Activated effector memory CD4-positive, alpha-beta T cell treated with Interleukin-2 at 50 U/mL for 16 hours (primary cell): ENCODE results near the gene CDH4.

ENCODE experiments used
- DNase-seq: peaks from one replicate; pipeline ENCODE4 v3.0.0-alpha.2; 2020

CDH4 gene

GRCh38 chr20:61285152-61285645 lies 33.1 kb downstream of the CDH4 start:
- DNase-seq = no peak

DNA sequence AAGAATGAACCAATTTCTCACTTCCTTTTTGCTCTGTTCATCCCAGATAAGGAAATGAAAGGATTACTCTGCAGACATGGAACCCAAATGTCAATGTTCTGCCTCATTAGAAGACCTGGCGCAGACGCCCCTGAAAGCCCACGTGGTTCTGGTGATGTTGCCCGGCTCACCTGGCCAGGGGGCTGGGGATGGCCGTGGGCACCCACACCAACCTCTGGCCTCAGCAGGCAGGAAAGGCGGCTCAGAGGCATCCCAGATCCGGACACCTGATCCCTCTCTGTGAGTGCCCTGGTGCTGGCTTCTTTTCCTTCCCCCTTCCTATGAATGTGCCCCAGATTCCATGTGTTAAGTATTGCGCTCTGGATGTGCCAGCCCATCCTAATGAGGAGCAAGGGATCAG lies 33.6 kb downstream of the CDH4 start:
- no peak for DNase-seq

- no peak for DNase-seq
These were observed 35.7 kb downstream of the CDH4 start for GRCh38 chr20:61287583-61288275.

- DNase-seq = no peak
These were observed 36.3 kb downstream of the CDH4 start for GRCh38 chr20:61288331-61288784.

DNA sequence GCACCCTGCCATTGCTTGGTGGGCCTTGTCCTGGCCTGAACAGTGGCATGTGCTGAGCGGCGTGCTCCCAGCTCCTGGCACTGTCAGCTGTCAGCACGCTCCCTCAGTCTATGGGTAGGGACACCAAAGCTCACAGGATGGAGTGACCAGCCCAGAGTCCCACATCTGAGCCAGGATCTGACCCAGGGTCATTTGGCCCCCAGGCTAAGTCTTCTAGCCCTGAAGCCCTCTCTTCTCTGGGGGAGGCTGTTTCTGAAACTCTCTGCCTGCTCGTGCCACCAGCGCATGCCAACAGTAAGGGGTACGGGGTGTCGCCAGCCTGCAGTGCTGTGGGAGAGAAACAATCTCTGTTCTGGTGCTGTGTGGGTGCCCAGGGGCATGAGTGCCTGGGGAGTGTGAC lies 37.1 kb downstream of the CDH4 start:
- DNase-seq = no peak

DNA sequence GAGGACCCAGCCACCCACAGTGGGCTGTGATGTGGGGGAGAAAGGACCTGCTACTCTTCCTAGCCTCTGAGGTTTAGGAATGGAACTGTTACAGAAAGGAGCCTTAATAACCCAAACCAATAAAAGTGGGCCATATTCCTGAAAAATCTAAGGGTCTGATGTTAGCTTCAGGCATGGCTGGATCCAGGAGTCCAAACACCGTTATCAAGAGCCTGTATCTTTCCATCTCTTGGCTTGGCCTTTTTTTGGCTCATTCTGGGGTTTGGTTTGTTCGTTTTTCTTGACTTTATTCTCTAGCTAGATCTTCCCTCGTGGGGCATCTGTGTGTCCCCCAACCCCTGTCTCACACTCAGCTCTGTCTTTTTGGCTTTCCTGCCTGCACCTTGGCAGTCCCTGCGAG lies 38.7 kb downstream of the CDH4 start:
- DNase-seq = no peak

DNA sequence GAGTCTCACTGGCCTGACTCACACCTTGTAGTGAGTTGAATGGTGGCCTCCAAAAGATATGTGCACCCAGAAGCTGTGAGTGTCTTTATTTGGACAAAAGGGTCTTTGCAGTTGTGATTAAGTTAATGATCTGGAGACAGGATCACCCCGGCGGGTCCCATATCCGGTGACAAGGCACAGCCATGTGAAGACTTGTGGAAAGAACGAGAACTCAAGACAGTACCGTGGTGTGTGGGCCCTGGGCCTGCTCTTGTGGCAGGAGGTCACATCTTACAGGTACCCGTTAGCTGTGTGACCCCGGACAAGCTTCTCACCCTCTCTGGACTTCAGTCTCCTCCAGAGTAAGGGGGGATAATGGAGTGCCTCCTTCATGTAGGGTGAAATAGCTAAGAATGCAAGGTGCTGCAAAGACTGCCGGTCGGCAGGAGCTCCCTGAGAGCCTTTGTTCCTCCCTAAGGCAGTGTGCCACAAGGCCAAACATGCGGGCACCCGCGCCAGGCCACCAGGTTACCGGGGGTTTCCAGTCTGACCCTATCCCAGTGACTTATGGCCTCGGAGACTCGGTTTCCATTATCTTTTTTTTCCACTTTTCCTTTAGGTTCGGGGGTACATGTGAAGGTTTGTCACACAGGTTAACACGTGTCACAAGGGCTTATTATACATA lies 39.2 kb downstream of the CDH4 start:
- no peak for DNase-seq

GRCh38 chr20:61292391-61292790 lies 40.3 kb downstream of the CDH4 start:
- DNase-seq = no peak

GRCh38 chr20:61292821-61293612 lies 41.0 kb downstream of the CDH4 start:
- no peak for DNase-seq

GRCh38 chr20:61293951-61294350 lies 41.9 kb downstream of the CDH4 start:
- no peak for DNase-seq

DNA sequence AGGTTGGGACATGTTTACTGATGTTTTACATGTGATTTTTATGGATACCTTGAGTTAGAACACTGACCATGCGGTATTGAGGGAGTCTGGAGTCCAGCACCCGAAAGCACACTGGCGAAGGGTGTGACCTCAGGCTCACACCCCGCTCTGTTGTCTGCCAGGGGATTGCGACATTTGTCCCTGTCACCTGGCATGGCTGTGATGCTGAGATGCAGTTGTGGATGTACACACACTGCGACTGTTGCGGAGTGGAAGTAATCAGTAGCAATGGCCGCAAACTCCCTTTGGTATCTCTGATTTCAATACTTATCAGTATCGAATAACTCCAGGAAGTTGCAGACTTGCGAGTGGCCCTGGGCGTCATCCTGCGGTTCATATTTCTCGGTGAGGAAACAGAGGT lies 43.2 kb downstream of the CDH4 start:
- DNase-seq = no peak

DNA sequence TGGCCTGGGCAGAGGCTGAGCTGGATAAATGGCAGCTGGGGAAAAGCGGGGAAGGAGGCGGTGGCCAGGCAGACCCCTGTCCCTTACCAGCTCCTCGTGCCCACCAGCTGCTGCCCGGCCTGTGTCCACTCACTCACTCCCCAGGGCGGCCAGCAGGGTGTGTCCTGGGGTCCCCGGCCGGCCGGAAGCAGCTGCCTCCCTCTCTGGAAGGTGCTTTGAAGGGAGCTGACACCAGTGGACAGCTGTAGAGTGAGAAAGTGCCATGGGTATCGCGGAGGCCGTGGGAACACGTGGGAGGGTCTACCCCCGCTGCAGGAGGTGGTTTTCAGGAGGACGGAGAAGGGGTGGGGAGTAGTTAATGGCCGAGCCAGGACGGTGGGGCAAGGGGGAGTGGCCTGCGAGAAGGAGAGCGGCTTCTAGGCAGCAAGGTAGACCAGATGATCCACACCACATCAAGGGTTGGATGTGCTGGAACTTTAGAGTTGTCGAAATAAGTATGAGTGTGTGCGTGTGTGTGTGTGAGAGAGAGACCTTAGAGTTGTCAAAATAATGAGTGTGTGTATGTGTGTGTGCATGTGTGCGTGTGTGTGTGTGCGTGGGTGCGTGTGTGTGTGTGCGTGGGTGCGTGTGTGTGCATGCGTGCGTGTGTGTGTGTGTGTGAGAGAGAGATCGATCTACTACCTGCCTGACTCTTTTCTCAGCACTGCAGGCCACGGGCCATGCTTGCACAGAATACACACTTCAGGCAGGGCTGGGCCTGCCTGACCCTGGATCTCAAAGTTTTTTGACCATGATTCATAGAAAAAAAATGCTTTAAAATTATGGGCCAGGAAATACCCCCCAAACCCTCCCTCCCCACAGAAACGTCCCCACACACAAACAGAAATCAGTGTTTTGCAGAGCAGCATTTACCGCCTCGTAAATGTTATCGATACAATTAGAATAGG lies 43.9 kb downstream of the CDH4 start:
- DNase-seq = no peak

GRCh38 chr20:61296629-61297019 lies 44.6 kb downstream of the CDH4 start:
- no peak for DNase-seq

DNA sequence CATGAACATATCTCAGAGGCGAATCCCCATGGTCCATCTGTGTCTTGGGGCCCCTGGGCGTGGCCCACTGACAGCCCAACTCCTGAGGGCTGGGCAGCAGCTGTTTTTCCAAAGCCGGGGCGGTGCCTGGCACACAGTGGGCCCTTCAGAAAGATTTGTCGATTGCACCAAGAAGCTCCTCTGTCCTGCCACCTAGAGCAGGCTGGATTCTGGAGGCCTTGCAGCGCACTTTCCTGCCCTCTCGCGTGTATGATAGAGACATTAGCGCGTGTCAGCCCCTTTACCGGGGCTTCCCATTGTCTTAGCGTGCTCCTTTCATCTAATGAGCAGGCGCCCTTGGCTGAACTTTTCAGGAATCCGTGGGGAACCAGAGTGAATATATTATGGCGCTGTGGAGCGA lies 45.4 kb downstream of the CDH4 start:
- DNase-seq = no peak

DNA sequence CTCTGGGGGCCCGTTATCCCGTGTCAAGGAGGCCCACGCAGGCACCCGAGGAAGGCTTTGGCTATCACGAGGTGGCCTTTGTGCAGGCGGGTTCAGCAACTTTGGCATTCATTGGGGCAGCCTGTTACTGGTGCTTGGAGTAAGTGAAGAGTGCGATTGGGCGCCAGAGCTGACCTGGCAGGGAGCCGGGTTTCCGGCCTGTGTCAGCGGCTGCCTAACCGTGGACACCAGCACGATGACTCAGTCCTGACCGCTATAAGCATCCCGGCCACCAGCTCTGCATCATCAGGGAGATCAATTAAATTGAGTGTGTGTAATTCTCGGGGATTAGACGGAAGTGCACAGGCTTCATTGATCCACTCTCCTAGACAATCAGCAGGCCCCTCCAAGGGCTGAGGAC lies 45.9 kb downstream of the CDH4 start:
- no peak for DNase-seq

DNA sequence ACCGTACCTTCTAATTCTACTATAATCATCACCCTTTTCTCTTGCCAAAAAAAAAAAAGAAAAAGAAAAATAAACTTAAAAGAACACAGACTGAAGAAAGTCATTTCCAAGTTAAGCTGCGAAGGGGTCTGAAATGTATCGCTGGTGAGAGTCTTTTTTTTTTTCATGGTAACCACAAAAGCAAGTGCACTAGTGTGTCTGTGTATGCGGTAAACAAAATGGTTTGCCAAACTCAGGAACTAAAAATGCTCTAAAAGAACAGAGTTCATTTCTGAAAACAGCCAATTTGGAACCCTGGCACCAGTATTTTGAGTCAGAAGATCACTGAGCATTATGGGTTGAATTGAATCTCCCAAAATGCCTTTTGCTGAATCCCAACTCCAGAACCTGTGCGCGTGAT lies 46.6 kb downstream of the CDH4 start:
- DNase-seq = no peak

DNA sequence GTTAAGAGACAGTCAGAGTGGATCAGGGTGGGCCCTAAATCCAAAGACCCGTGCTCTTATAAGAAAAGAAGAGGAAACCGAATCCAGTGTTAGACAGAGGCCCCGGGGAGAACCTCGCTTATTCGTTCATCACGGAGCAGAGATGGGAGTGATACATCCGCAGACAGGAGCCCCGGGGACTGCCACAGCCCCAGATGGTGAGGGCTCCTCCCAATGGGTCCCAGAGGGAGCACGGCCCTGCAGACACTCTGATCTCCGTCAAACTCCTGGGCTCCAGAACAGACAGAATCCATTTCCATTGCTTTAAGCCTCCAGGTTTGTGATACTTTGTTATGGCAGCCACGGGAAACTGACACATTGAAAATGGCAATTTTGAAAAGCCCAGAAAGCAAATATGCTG lies 47.0 kb downstream of the CDH4 start:
- no peak for DNase-seq

GRCh38 chr20:61299618-61300017 lies 47.6 kb downstream of the CDH4 start:
- no peak for DNase-seq

DNA sequence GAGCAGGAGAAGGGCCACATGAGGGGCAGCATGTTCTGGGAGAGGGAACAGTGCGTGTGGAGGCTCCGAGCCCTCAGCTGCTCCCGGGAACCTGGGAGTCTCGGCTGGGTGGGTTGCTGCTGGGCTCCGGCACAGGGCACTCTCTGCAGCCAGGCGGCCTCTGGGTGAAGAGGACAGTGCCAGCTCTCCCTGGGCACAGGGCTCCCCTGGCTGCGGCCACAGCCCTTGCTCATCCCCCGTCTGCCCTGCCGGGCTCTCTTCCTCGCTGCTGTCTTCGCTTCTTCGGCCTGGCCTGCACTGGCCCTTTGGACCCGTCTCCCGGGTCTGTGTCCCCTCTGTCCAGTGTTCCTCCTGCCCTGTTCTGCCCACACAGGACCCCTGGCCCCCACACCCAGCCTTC lies 48.2 kb downstream of the CDH4 start:
- no peak for DNase-seq

- no peak for DNase-seq
These were observed 48.6 kb downstream of the CDH4 start for GRCh38 chr20:61300709-61301108.

DNA sequence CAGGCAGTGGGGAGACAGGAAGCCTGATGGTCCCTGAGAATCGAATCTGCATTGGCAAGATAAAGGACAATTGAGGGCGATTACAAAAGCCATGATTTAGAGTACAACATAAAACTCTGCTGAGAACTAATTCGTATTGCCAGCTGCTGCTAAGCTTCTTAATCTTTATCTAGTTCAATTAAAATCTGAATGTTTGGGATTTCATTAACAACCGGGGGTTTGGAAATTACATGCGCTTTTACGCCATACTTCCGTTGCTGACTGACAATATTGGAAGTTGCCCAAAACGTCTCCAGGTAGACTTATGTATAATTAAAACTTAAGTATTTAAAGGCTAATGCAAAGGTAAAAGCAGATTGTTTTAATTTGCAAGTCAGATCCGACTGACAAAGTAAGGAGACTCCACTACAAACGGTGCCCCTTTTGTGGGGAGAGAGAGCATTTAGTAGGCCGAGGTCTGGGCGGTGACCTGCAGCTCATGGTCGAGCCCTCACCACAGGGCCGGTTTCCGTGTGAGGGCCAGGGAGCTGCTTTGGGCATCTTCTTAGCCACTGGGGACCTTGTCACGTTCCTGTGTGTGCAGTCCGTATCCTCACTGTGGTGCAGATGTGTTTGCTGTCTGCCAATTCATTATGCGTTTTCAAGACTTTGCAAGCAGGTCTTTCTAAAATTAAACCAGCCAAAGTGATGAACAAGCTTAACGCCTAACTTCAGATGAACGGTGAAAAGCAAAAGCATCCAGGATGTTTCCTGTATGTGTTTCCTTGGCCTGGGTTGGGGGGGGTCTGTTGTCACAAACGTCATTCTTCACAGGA lies 49.9 kb downstream of the CDH4 start:
- no peak for DNase-seq

DNA sequence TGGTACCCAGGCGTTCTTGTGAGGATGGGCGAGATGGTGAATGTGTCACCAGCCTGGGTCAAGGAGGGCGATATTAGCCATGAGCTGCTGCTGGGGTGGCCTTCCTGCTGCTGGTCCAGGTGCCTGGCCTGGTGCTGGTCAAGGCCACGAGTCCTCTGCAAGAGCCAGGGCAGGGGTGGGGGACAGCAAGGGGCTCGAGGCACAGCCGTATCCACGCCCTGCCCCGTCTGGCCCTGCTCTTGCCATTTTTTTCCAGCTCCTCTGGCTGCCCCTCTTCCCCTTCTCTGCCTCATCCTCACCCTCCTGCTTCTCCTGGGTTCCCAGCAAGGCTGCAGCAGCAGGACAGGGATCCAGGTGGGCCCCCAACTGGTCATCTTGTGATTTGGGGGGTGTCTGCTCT lies 51.2 kb downstream of the CDH4 start:
- DNase-seq = no peak
